Adrenal gland (tissue), 12 donors: ENCODE data around the gene CRB1. TPM values are rescaled to one million over a fixed set of nuclear protein-coding genes. Genes with fewer than 3 reads are reported as not detected.

Experiments
- DNase-seq, 7 donors: peaks; one replicate each; pipeline ENCODE4 v3.0.0-alpha.2; 2019 to 2020
- H3K27ac ChIP-seq, 5 donors: fragments of 200-600 bp; sonication (generic) in 4 of 5; 1 replicate in 3 of 5; 2 replicates in 2 of 5; pipeline versions ENCODE4 v1.5.1 to v1.8.0; 2016 to 2020; ENCODE audit warnings: mild to moderate bottlenecking in 1 of 5
- H3K27me3 ChIP-seq: fragments of 200-600 bp; 2 replicates; pipeline ENCODE4 v1.8.0; 2021
- H3K36me3 ChIP-seq, 2 donors: fragments of 200-600 bp; replicated peaks in 1 of 2; 1 replicate in 1 of 2; 2 replicates in 1 of 2; pipeline versions ENCODE4 v1.5.1 to v1.8.0; 2018 to 2022
- H3K4me1 ChIP-seq, 2 donors: fragments of 200-600 bp; replicated peaks in 1 of 2; 1 replicate in 1 of 2; 2 replicates in 1 of 2; pipeline versions ENCODE4 v1.5.1 to v1.8.0; 2018 to 2021
- H3K4me3 ChIP-seq, 4 donors: fragments of 200-600 bp; sonication (generic) in 3 of 4; one replicate each; pipeline ENCODE4 v1.5.1; 2016 to 2018
- H3K9me3 ChIP-seq, 3 donors: fragments of 200-600 bp; sonication (generic) in 1 of 3; replicated peaks in 1 of 3; 1 replicate in 2 of 3; 2 replicates in 1 of 3; pipeline versions ENCODE4 v1.5.1 to v1.8.0; 2016 to 2021
- POLR2A ChIP-seq, 2 donors: fragments of 450-650 bp; IDR thresholded peaks; one replicate each; pipeline ENCODE4 v1.6.1; 2017; ENCODE audit warnings: antibody characterized with exemption in 2 of 2, mild to moderate bottlenecking in 2 of 2, moderate library complexity in 1 of 2
- WGBS, 4 donors: extraction: QIAGEN DNeasy Blood & Tissue Kit in 2 of 4; methylation state at CpG; one replicate each; pipeline versions ENCODE4 v1.1.5 to v1.1.7; 2013 to 2017; 5-methylcytosine and 5-hydroxymethylcytosine counted together
- intact Hi-C, 2 donors: fragments of 100-400 bp; cut with DNase I; formaldehyde crosslinking; loops; one replicate each; pipeline versions ENCODE4 v1.14.1 to v1.15.0; 2022 to 2023
- polyA plus RNA-seq, 3 donors: library from polyadenylated mRNA; stranded (reverse); fragments of 200-250 nt in 2 of 3; fragments of 350-450 nt in 1 of 3; fragmentation: Illumina TruSeq in 1 of 3; extraction: RNeasy Lipid Tissue Mini Kit (QIAGEN cat#74804) in 1 of 3; gene quantifications; one replicate each; pipeline ENCODE4 v1.2.3, GENCODE V29; 2013 to 2014
- total RNA-seq, 9 donors: library from RNA; depleted of rRNA in 4 of 9; stranded (reverse); fragments of >200 nt in 4 of 9; fragments of 120-200 nt in 1 of 9; fragmentation: NEBNext Ultra II Directional in 1 of 9; extraction: Animal tissue kit (Norgen Biotek cat#: 25700) in 1 of 9; gene quantifications; one replicate each; pipeline versions ENCODE4 v1.1.0 to v1.2.4, GENCODE V29; 2013 to 2023
- TF ChIP-seq, protein P1 (sequence below), 6 experiments: fragments of 450-650 bp in 4 of 6; fragments of 200-600 bp in 2 of 6; sonication (generic) in 1 of 6; IDR thresholded peaks; 1 replicate in 5 of 6; 2 replicates in 1 of 6; pipeline versions ENCODE4 v1.5.1 to v1.8.0; 2016 to 2021; ENCODE audit warnings: antibody characterized with exemption in 6 of 6, mild to moderate bottlenecking in 2 of 6, moderate library complexity in 1 of 6
- donor health status: healthy with polysubstance abuse.
- donor health status: Bipolar disorder and iron deficiency.
- donor health status: DM: yes; HTN: yes; CAD: no.
- donor health status: DM: no; HTN: no; CAD: no.
- donor health status: DM: no; HTN: no; CAD: no.
- donor health status: DM: yes; HTN: yes; CAD: no.

Gene CRB1
- total and polyA plus RNA-seq, 12 donors, result 0.11 to 0.92 (median 0.39) TPM; not detected in 2

GRCh38 chr1:197331565-197331964 lies 63.5 kb downstream of the CRB1 start:
- Histone ChIP-seq H3K27ac (no peak overlapping the region), H3K36me3 (no peaks in the 10 kb centered on the region), H3K4me1 (no peaks in the 10 kb centered on the region), H3K27me3 (no peaks in the 10 kb centered on the region), H3K4me3 (no peak overlapping the region), H3K9me3 (no peaks in the 10 kb centered on the region)
- intact Hi-C loops, result loop anchor here in 1 of 2 donors (10.0 kb wide), 1 partner anchor 147 kb away; no protein-coding TSS in a partner anchor
- 81 to 92% (median 87%) methylated on average over 5 of the region's 5 CpGs for WGBS, 4 donors
- TF ChIP-seq POLR2A (IDR thresholded peaks at IDR 0.05), result no peak
- TF ChIP-seq, protein P1, sequence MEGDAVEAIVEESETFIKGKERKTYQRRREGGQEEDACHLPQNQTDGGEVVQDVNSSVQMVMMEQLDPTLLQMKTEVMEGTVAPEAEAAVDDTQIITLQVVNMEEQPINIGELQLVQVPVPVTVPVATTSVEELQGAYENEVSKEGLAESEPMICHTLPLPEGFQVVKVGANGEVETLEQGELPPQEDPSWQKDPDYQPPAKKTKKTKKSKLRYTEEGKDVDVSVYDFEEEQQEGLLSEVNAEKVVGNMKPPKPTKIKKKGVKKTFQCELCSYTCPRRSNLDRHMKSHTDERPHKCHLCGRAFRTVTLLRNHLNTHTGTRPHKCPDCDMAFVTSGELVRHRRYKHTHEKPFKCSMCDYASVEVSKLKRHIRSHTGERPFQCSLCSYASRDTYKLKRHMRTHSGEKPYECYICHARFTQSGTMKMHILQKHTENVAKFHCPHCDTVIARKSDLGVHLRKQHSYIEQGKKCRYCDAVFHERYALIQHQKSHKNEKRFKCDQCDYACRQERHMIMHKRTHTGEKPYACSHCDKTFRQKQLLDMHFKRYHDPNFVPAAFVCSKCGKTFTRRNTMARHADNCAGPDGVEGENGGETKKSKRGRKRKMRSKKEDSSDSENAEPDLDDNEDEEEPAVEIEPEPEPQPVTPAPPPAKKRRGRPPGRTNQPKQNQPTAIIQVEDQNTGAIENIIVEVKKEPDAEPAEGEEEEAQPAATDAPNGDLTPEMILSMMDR (IDR thresholded peaks at IDR 0.05), result no peak
- no peak for DNase-seq

DNA sequence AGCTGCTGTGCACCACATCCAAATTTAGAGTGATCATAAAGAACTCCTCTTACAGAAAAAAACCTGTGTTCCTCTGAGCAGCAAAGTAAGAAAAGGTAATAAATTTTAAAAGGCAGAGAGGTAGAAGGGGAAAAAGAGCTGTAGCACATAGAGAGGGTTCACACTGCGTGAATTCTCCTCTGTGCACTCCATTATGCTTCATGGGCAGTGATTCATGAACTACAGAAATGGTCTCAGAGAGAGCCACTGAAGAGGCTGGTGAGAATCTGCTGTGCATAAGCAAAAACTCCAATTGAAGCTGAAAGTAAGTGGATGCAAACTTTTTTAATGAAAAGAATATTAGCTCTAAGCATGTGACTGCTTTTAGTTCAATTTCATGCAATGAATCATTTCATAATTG lies 65.0 kb downstream of the CRB1 start:
- intact Hi-C loops, result loop anchor here in 1 of 2 donors (10.0 kb wide), 1 partner anchor 148 kb away; no protein-coding TSS in a partner anchor
- Histone ChIP-seq H3K36me3 (no peaks in the 10 kb centered on the region), H3K27me3 (no peaks in the 10 kb centered on the region), H3K9me3 (no peaks in the 10 kb centered on the region), H3K4me3 (no peak overlapping the region), H3K4me1 (no peaks in the 10 kb centered on the region), H3K27ac (no peak overlapping the region)
- 91 to 98% (median 93%) methylated on average over 1 of the region's 1 CpG for WGBS, 4 donors
- no peak for DNase-seq
- no peak for TF ChIP-seq POLR2A (IDR thresholded peaks at IDR 0.05)
- TF ChIP-seq, protein P1 (IDR thresholded peaks at IDR 0.05), result no peak

DNA sequence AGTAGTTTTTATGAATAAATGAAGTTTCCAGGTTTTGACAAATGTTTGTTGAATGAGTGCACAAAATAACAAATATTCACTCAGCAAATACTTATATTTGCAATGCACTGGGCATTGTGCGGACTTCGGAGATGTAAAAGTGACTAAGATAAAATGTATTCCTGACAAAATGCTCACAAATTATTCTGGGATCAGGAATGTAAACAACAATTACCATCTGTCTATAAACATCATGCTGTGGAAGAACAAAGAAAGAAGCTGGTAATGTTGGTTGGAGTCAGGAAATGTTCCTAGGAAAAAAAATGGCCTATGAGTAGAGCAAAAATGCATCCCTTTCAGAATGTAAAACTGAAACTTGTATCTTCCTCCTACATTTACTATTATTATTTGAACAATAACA lies 68.5 kb downstream of the CRB1 start:
- Histone ChIP-seq H3K4me3 (no peak overlapping the region), H3K36me3 (no peaks in the 10 kb centered on the region), H3K27ac (no peak overlapping the region), H3K9me3 (no peaks in the 10 kb centered on the region), H3K4me1 (no peaks in the 10 kb centered on the region), H3K27me3 (no peaks in the 10 kb centered on the region)
- intact Hi-C loops, result loop anchor here in 1 of 2 donors (10.0 kb wide), 1 partner anchor 152 kb away; no protein-coding TSS in a partner anchor
- no peak for DNase-seq
- TF ChIP-seq, protein P1 (IDR thresholded peaks at IDR 0.05), result no peak
- no peak for TF ChIP-seq POLR2A (IDR thresholded peaks at IDR 0.05)
- WGBS, 4 donors, result 89 to 99% (median 93%) methylated on average over 2 of the region's 2 CpGs

DNA sequence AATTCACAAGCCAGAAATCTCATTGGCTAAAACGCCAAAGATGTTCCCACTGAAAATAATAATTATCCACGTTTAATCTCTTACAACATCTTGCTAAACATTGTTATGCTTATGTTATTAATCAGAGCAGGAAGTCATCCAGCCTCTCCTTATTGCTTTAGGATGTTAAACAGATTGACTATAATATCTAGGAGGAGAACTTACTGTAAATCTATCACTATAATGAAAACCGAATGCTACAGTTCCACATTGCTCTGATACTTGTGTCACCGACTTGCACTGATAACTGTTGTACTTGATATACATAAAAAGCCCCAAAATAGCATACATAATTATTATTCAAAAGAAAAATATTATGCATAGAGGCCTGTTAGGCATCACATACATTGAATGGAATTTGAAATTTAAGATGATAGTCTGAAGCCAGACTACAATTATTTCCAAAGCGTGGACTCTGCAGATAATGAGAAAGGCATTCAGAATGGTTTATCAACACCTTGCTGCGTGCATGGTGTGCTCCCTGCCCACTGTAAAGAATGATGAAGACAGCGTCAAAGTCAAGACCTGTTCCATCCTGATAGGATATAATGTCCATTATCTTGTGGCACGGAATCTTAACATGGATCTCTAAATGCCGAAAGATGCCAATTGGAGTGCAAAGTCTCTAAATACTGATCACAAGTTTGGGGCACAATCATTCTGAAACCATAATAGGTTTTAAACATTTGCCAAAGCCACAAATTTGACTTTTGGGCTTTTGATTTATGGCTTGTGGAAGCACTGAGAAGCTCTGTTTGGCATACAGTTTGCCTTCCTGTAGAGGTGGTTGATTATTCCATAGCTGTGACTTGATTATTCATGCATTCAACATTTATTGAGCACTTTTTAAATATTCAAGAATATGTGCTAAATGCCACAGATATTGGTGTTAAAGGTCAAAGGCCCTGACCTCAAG lies 71.3 kb downstream of the CRB1 start:
- H3K36me3 ChIP-seq, result no peaks in the 10 kb centered on the region
- intact Hi-C loops, result loop anchor here in 1 of 2 donors (10.0 kb wide), 1 partner anchor 155 kb away; no protein-coding TSS in a partner anchor
- TF ChIP-seq POLR2A (IDR thresholded peaks at IDR 0.05), result no peak
- TF ChIP-seq, protein P1 (IDR thresholded peaks at IDR 0.05), result no peak
- no peaks in the 10 kb centered on the region for H3K9me3 ChIP-seq
- no peak overlapping the region for H3K27ac ChIP-seq
- no peak overlapping the region for H3K4me3 ChIP-seq
- H3K4me1 ChIP-seq, result peaks cover 0 to 11% of the 10 kb centered on the region in 2 donors
- 71 to 79% (median 76%) methylated on average over 9 of the region's 9 CpGs for WGBS, 4 donors
- H3K27me3 ChIP-seq, result no peaks in the 10 kb centered on the region
- no peak for DNase-seq
